ENCODE data around the gene PARVG.
"Not testable (repeated sequence)": the region's sequence is repeated elsewhere in the genome, so short reads cannot be mapped to it uniquely, and the experiment has no call there.

PARVG gene

GRCh38 chr22:44241121-44241520, 60.4 kb downstream of the PARVG start:
- H3K36me3 ChIP-seq (ENCODE audit: control insufficient read depth, insufficient read depth, low read length); H3K4me1 ChIP-seq (ENCODE audit: control insufficient read depth, insufficient read depth, low read length); H3K27me3 ChIP-seq (ENCODE audit: control insufficient read depth, insufficient read depth, low read length); H3K9me3 ChIP-seq (ENCODE audit: control insufficient read depth, insufficient read depth, low read length); DNase-seq (ENCODE audit: low read depth, low spot score); H3K27ac ChIP-seq (ENCODE audit: low read length); H3K4me3 ChIP-seq (ENCODE audit: low read length): not testable (repeated sequence)
- WGBS (ENCODE audit: insufficient coverage, insufficient read length), result no CpG with 5 or more reads among the region's 3 CpGs

GRCh38 chr22:44242946-44243724, 62.4 kb downstream of the PARVG start:
- no CpG with 5 or more reads among the region's 17 CpGs for WGBS (ENCODE audit: insufficient coverage, insufficient read length)
- no peaks in the 10 kb centered on the region for H3K9me3 ChIP-seq (ENCODE audit: control insufficient read depth, insufficient read depth, low read length)
- H3K36me3 ChIP-seq (ENCODE audit: control insufficient read depth, insufficient read depth, low read length), result no peaks in the 10 kb centered on the region
- H3K27ac ChIP-seq (ENCODE audit: low read length), result no peak overlapping the region
- H3K4me3 ChIP-seq (ENCODE audit: low read length), result no peak overlapping the region
- no peak for DNase-seq (ENCODE audit: low read depth, low spot score)
- no peaks in the 10 kb centered on the region for H3K27me3 ChIP-seq (ENCODE audit: control insufficient read depth, insufficient read depth, low read length)
- H3K4me1 ChIP-seq (ENCODE audit: control insufficient read depth, insufficient read depth, low read length), result no peaks in the 10 kb centered on the region

GRCh38 chr22:44243761-44244160, 63.0 kb downstream of the PARVG start:
- Histone ChIP-seq H3K9me3 (ENCODE audit: control insufficient read depth, insufficient read depth, low read length) (no peaks in the 10 kb centered on the region), H3K27me3 (ENCODE audit: control insufficient read depth, insufficient read depth, low read length) (no peaks in the 10 kb centered on the region), H3K4me1 (ENCODE audit: control insufficient read depth, insufficient read depth, low read length) (no peaks in the 10 kb centered on the region), H3K36me3 (ENCODE audit: control insufficient read depth, insufficient read depth, low read length) (no peaks in the 10 kb centered on the region), H3K4me3 (ENCODE audit: low read length) (no peak overlapping the region), H3K27ac (ENCODE audit: low read length) (no peak overlapping the region)
- WGBS (ENCODE audit: insufficient coverage, insufficient read length), result no CpG with 5 or more reads among the region's 8 CpGs
- no peak for DNase-seq (ENCODE audit: low read depth, low spot score)

- Histone ChIP-seq H3K27ac (ENCODE audit: low read length) (no peak overlapping the region), H3K36me3 (ENCODE audit: control insufficient read depth, insufficient read depth, low read length) (no peaks in the 10 kb centered on the region), H3K4me1 (ENCODE audit: control insufficient read depth, insufficient read depth, low read length) (no peaks in the 10 kb centered on the region), H3K27me3 (ENCODE audit: control insufficient read depth, insufficient read depth, low read length) (no peaks in the 10 kb centered on the region), H3K4me3 (ENCODE audit: low read length) (no peak overlapping the region), H3K9me3 (ENCODE audit: control insufficient read depth, insufficient read depth, low read length) (no peaks in the 10 kb centered on the region)
- no CpG with 5 or more reads among the region's 9 CpGs for WGBS (ENCODE audit: insufficient coverage, insufficient read length)
- DNase-seq (ENCODE audit: low read depth, low spot score), result no peak
Measured at GRCh38 chr22:44244265-44244822, 63.6 kb downstream of the PARVG start.

GRCh38 chr22:44245438-44245837, 64.7 kb downstream of the PARVG start:
- no peak for DNase-seq (ENCODE audit: low read depth, low spot score)
- no peaks in the 10 kb centered on the region for H3K27me3 ChIP-seq (ENCODE audit: control insufficient read depth, insufficient read depth, low read length)
- H3K27ac ChIP-seq (ENCODE audit: low read length), result no peak overlapping the region
- no peaks in the 10 kb centered on the region for H3K9me3 ChIP-seq (ENCODE audit: control insufficient read depth, insufficient read depth, low read length)
- H3K36me3 ChIP-seq (ENCODE audit: control insufficient read depth, insufficient read depth, low read length), result no peaks in the 10 kb centered on the region
- WGBS (ENCODE audit: insufficient coverage, insufficient read length), result no CpG with 5 or more reads among the region's 7 CpGs
- H3K4me1 ChIP-seq (ENCODE audit: control insufficient read depth, insufficient read depth, low read length), result no peaks in the 10 kb centered on the region
- H3K4me3 ChIP-seq (ENCODE audit: low read length), result no peak overlapping the region

- no peak for DNase-seq (ENCODE audit: low read depth, low spot score)
- Histone ChIP-seq H3K4me1 (ENCODE audit: control insufficient read depth, insufficient read depth, low read length) (no peaks in the 10 kb centered on the region), H3K27me3 (ENCODE audit: control insufficient read depth, insufficient read depth, low read length) (no peaks in the 10 kb centered on the region), H3K27ac (ENCODE audit: low read length) (no peak overlapping the region), H3K4me3 (ENCODE audit: low read length) (no peak overlapping the region), H3K36me3 (ENCODE audit: control insufficient read depth, insufficient read depth, low read length) (no peaks in the 10 kb centered on the region), H3K9me3 (ENCODE audit: control insufficient read depth, insufficient read depth, low read length) (no peaks in the 10 kb centered on the region)
- no CpG with 5 or more reads among the region's 8 CpGs for WGBS (ENCODE audit: insufficient coverage, insufficient read length)
Measured at GRCh38 chr22:44245867-44246266, 65.1 kb downstream of the PARVG start.

GRCh38 chr22:44246615-44247326, 66.0 kb downstream of the PARVG start:
- no peak overlapping the region for H3K27ac ChIP-seq (ENCODE audit: low read length)
- no CpG with 5 or more reads among the region's 8 CpGs for WGBS (ENCODE audit: insufficient coverage, insufficient read length)
- no peaks in the 10 kb centered on the region for H3K27me3 ChIP-seq (ENCODE audit: control insufficient read depth, insufficient read depth, low read length)
- H3K36me3 ChIP-seq (ENCODE audit: control insufficient read depth, insufficient read depth, low read length), result no peaks in the 10 kb centered on the region
- no peaks in the 10 kb centered on the region for H3K9me3 ChIP-seq (ENCODE audit: control insufficient read depth, insufficient read depth, low read length)
- DNase-seq (ENCODE audit: low read depth, low spot score), result no peak
- no peaks in the 10 kb centered on the region for H3K4me1 ChIP-seq (ENCODE audit: control insufficient read depth, insufficient read depth, low read length)
- no peak overlapping the region for H3K4me3 ChIP-seq (ENCODE audit: low read length)

- no peak overlapping the region for H3K4me3 ChIP-seq (ENCODE audit: low read length)
- no peaks in the 10 kb centered on the region for H3K9me3 ChIP-seq (ENCODE audit: control insufficient read depth, insufficient read depth, low read length)
- H3K27me3 ChIP-seq (ENCODE audit: control insufficient read depth, insufficient read depth, low read length), result no peaks in the 10 kb centered on the region
- DNase-seq (ENCODE audit: low read depth, low spot score), result no peak
- H3K4me1 ChIP-seq (ENCODE audit: control insufficient read depth, insufficient read depth, low read length), result no peaks in the 10 kb centered on the region
- no peaks in the 10 kb centered on the region for H3K36me3 ChIP-seq (ENCODE audit: control insufficient read depth, insufficient read depth, low read length)
- WGBS (ENCODE audit: insufficient coverage, insufficient read length), result no CpG with 5 or more reads among the region's 5 CpGs
- H3K27ac ChIP-seq (ENCODE audit: low read length), result no peak overlapping the region
Measured at GRCh38 chr22:44247346-44247745, 66.6 kb downstream of the PARVG start.

GRCh38 chr22:44247923-44248892, 67.5 kb downstream of the PARVG start:
- H3K9me3 ChIP-seq (ENCODE audit: control insufficient read depth, insufficient read depth, low read length), result no peaks in the 10 kb centered on the region
- H3K4me1 ChIP-seq (ENCODE audit: control insufficient read depth, insufficient read depth, low read length), result no peaks in the 10 kb centered on the region
- H3K27me3 ChIP-seq (ENCODE audit: control insufficient read depth, insufficient read depth, low read length), result no peaks in the 10 kb centered on the region
- H3K27ac ChIP-seq (ENCODE audit: low read length), result no peak overlapping the region
- DNase-seq (ENCODE audit: low read depth, low spot score), result no peak
- no CpG with 5 or more reads among the region's 25 CpGs for WGBS (ENCODE audit: insufficient coverage, insufficient read length)
- no peaks in the 10 kb centered on the region for H3K36me3 ChIP-seq (ENCODE audit: control insufficient read depth, insufficient read depth, low read length)
- H3K4me3 ChIP-seq (ENCODE audit: low read length), result no peak overlapping the region

- Histone ChIP-seq H3K4me1 (ENCODE audit: control insufficient read depth, insufficient read depth, low read length) (no peaks in the 10 kb centered on the region), H3K36me3 (ENCODE audit: control insufficient read depth, insufficient read depth, low read length) (no peaks in the 10 kb centered on the region), H3K9me3 (ENCODE audit: control insufficient read depth, insufficient read depth, low read length) (no peaks in the 10 kb centered on the region), H3K27me3 (ENCODE audit: control insufficient read depth, insufficient read depth, low read length) (no peaks in the 10 kb centered on the region), H3K4me3 (ENCODE audit: low read length) (no peak overlapping the region), H3K27ac (ENCODE audit: low read length) (no peak overlapping the region)
- WGBS (ENCODE audit: insufficient coverage, insufficient read length), result no CpG with 5 or more reads among the region's 10 CpGs
- DNase-seq (ENCODE audit: low read depth, low spot score), result no peak
Measured at GRCh38 chr22:44248926-44249325, 68.2 kb downstream of the PARVG start.

All from iPS DF 6.9 (cell line).